ENCODE measurements around the gene TLE6.
"Not testable (repeated sequence)": the region's sequence is repeated elsewhere in the genome, so short reads cannot be mapped to it uniquely, and the experiment has no call there.

The TLE6 gene

GRCh38 chr19:3006075-3006767 is 28.9 kb downstream of the TLE6 start:
- Mint-ChIP-seq H3K27ac (no peak overlapping the region), H3K9me3 (no peaks in the 10 kb centered on the region), H3K27me3 (peaks cover 27% of the 10 kb centered on the region), H3K4me3 (no peak overlapping the region), H3K4me1 (no peaks in the 10 kb centered on the region), H3K36me3 (no peaks in the 10 kb centered on the region)
- peak; percentile 41 for ATAC-seq

- peaks cover 36% of the 10 kb centered on the region for H3K27me3 Mint-ChIP-seq
- no peaks in the 10 kb centered on the region for H3K36me3 Mint-ChIP-seq
- no peak overlapping the region for H3K27ac Mint-ChIP-seq
- no peaks in the 10 kb centered on the region for H3K9me3 Mint-ChIP-seq
- ATAC-seq, result no peak
- no peaks in the 10 kb centered on the region for H3K4me1 Mint-ChIP-seq
- H3K4me3 Mint-ChIP-seq, result no peak overlapping the region
Measured at GRCh38 chr19:3007975-3008374, 30.6 kb downstream of the TLE6 start.

- no peak overlapping the region for H3K27ac Mint-ChIP-seq
- no peak for ATAC-seq
- no peaks in the 10 kb centered on the region for H3K4me1 Mint-ChIP-seq
- peaks cover 45% of the 10 kb centered on the region for H3K27me3 Mint-ChIP-seq
- H3K4me3 Mint-ChIP-seq, result no peak overlapping the region
- H3K36me3 Mint-ChIP-seq, result no peaks in the 10 kb centered on the region
- H3K9me3 Mint-ChIP-seq, result no peaks in the 10 kb centered on the region
Measured at GRCh38 chr19:3008994-3009393, 31.6 kb downstream of the TLE6 start.

- Mint-ChIP-seq H3K27ac (no peak overlapping the region), H3K36me3 (no peaks in the 10 kb centered on the region)
Measured at GRCh38 chr19:3010871-3011270, 33.5 kb downstream of the TLE6 start.

GRCh38 chr19:3012059-3012458 is 34.7 kb downstream of the TLE6 start:
- H3K27ac Mint-ChIP-seq, H3K36me3 Mint-ChIP-seq, ATAC-seq, H3K4me3 Mint-ChIP-seq, H3K9me3 Mint-ChIP-seq, H3K4me1 Mint-ChIP-seq: not testable (repeated sequence)
- peaks cover 54% of the 10 kb centered on the region for H3K27me3 Mint-ChIP-seq

More at GRCh38 chr19:3010871-3011270, 33.5 kb downstream of the TLE6 start:
- Mint-ChIP-seq H3K4me1 (no peaks in the 10 kb centered on the region), H3K9me3 (no peaks in the 10 kb centered on the region), H3K27me3 (peaks cover 54% of the 10 kb centered on the region), H3K4me3 (no peak overlapping the region)
- ATAC-seq, result no peak

- no peak for ATAC-seq
- Mint-ChIP-seq H3K27me3 (peaks cover 54% of the 10 kb centered on the region), H3K9me3 (no peaks in the 10 kb centered on the region), H3K4me3 (no peak overlapping the region), H3K4me1 (no peaks in the 10 kb centered on the region), H3K36me3 (no peaks in the 10 kb centered on the region), H3K27ac (no peak overlapping the region)
Measured at GRCh38 chr19:3012621-3013262, 35.4 kb downstream of the TLE6 start.

- no peaks in the 10 kb centered on the region for H3K4me1 Mint-ChIP-seq
- H3K27ac Mint-ChIP-seq, result no peak overlapping the region
- no peak overlapping the region for H3K4me3 Mint-ChIP-seq
- peaks cover 54% of the 10 kb centered on the region for H3K27me3 Mint-ChIP-seq
- no peak for ATAC-seq
- H3K9me3 Mint-ChIP-seq, result no peaks in the 10 kb centered on the region
- no peaks in the 10 kb centered on the region for H3K36me3 Mint-ChIP-seq
Measured at GRCh38 chr19:3013263-3013725, 35.9 kb downstream of the TLE6 start.

GRCh38 chr19:3014135-3014534 is 36.8 kb downstream of the TLE6 start:
- H3K27ac Mint-ChIP-seq, result no peak overlapping the region
- H3K36me3 Mint-ChIP-seq, result no peaks in the 10 kb centered on the region
- no peaks in the 10 kb centered on the region for H3K9me3 Mint-ChIP-seq
- H3K4me3 Mint-ChIP-seq, result no peak overlapping the region
- H3K4me1 Mint-ChIP-seq, result no peaks in the 10 kb centered on the region
- no peak for ATAC-seq
- H3K27me3 Mint-ChIP-seq, result peaks cover 47% of the 10 kb centered on the region

GRCh38 chr19:3015126-3016057 is 38.0 kb downstream of the TLE6 start:
- ATAC-seq, result no peak
- H3K4me1 Mint-ChIP-seq, result no peaks in the 10 kb centered on the region
- H3K9me3 Mint-ChIP-seq, result no peaks in the 10 kb centered on the region
- H3K4me3 Mint-ChIP-seq, result no peak overlapping the region
- no peak overlapping the region for H3K27ac Mint-ChIP-seq
- H3K36me3 Mint-ChIP-seq, result no peaks in the 10 kb centered on the region
- peaks cover 47% of the 10 kb centered on the region for H3K27me3 Mint-ChIP-seq

- Mint-ChIP-seq H3K27me3 (peaks cover 40% of the 10 kb centered on the region), H3K4me3 (no peak overlapping the region), H3K36me3 (no peaks in the 10 kb centered on the region), H3K9me3 (no peaks in the 10 kb centered on the region), H3K27ac (no peak overlapping the region), H3K4me1 (no peaks in the 10 kb centered on the region)
- ATAC-seq, result no peak
Measured at GRCh38 chr19:3017923-3018322, 40.6 kb downstream of the TLE6 start.

GRCh38 chr19:3019211-3019854 is 42.0 kb downstream of the TLE6 start:
- H3K4me3 Mint-ChIP-seq, result no peak overlapping the region
- no peaks in the 10 kb centered on the region for H3K36me3 Mint-ChIP-seq
- no peak for ATAC-seq
- H3K4me1 Mint-ChIP-seq, result peaks cover under 1% of the 10 kb centered on the region
- no peaks in the 10 kb centered on the region for H3K9me3 Mint-ChIP-seq
- peaks cover 41% of the 10 kb centered on the region for H3K27me3 Mint-ChIP-seq
- no peak overlapping the region for H3K27ac Mint-ChIP-seq

GRCh38 chr19:3020321-3020960 is 43.1 kb downstream of the TLE6 start:
- no peak for ATAC-seq
- Mint-ChIP-seq H3K36me3 (no peaks in the 10 kb centered on the region), H3K9me3 (no peaks in the 10 kb centered on the region), H3K4me1 (peaks cover 11% of the 10 kb centered on the region), H3K27me3 (peaks cover 46% of the 10 kb centered on the region), H3K27ac (no peak overlapping the region), H3K4me3 (no peak overlapping the region)

GRCh38 chr19:3024509-3024869 is 47.1 kb downstream of the TLE6 start:
- peaks cover 11% of the 10 kb centered on the region for H3K4me1 Mint-ChIP-seq
- H3K27me3 Mint-ChIP-seq, result peaks cover 65% of the 10 kb centered on the region
- ATAC-seq, result no peak
- H3K4me3 Mint-ChIP-seq, result no peak overlapping the region
- no peak overlapping the region for H3K27ac Mint-ChIP-seq
- no peaks in the 10 kb centered on the region for H3K9me3 Mint-ChIP-seq
- no peaks in the 10 kb centered on the region for H3K36me3 Mint-ChIP-seq

- no peak for ATAC-seq
- no peaks in the 10 kb centered on the region for H3K36me3 Mint-ChIP-seq
- peaks cover 11% of the 10 kb centered on the region for H3K4me1 Mint-ChIP-seq
- H3K27ac Mint-ChIP-seq, result no peak overlapping the region
- no peaks in the 10 kb centered on the region for H3K9me3 Mint-ChIP-seq
- H3K4me3 Mint-ChIP-seq, result no peak overlapping the region
- peaks cover 64% of the 10 kb centered on the region for H3K27me3 Mint-ChIP-seq
Measured at GRCh38 chr19:3024870-3025548, 47.6 kb downstream of the TLE6 start.
